Measurements from ENCODE around the gene CAPSL. TPM values are rescaled to one million over a fixed set of nuclear protein-coding genes. Genes with fewer than 3 reads are reported as not detected.

Gene CAPSL
- total RNA-seq, 3 donors from 2014 or later (not counting 1 experiment from before 2014, with no cell fraction given), result not detected

- H3K36me3 ChIP-seq (ENCODE audit: control insufficient read depth, insufficient read depth, low read length), result peaks cover 31% of the 10 kb centered on the region
- 68% methylated on average over 2 of the region's 2 CpGs for WGBS (ENCODE audit: insufficient coverage)
- TF ChIP-seq CTCF (IDR thresholded peaks at IDR 0.05), result no peak
- H3K4me1 ChIP-seq (ENCODE audit: control insufficient read depth, insufficient read depth, low read length), result no peaks in the 10 kb centered on the region
- Mint-ChIP-seq H3K27ac (no peak overlapping the region), H3K9me3 (no peaks in the 10 kb centered on the region), H3K27me3 (ENCODE audit: low read depth in 2 of 2) (no peaks in the 10 kb centered on the region), H3K4me1 (peaks cover 0 to 5% of the 10 kb centered on the region in 2 donors), H3K4me3 (no peak overlapping the region), H3K36me3 (no peaks in the 10 kb centered on the region)
- no peaks in the 10 kb centered on the region for H3K27me3 ChIP-seq (ENCODE audit: control insufficient read depth, insufficient read depth, low read length)
- H3K9me3 ChIP-seq (ENCODE audit: control insufficient read depth, insufficient read depth, low read length), result no peaks in the 10 kb centered on the region
- no peak for ATAC-seq
- DNase-seq, result no peak
- intact Hi-C loops (cut with micrococcal nuclease), result no loop called here
- H3K4me3 ChIP-seq (ENCODE audit: low read length), result no peak overlapping the region
- H3K27ac ChIP-seq (ENCODE audit: low read length), result no peak overlapping the region
Measured at GRCh38 chr5:35877655-35878054, 60.8 kb downstream of the CAPSL start.

GRCh38 chr5:35876922-35877321, 61.5 kb downstream of the CAPSL start:
- H3K27ac ChIP-seq (ENCODE audit: low read length), result no peak overlapping the region
- H3K36me3 ChIP-seq (ENCODE audit: control insufficient read depth, insufficient read depth, low read length), result peaks cover 31% of the 10 kb centered on the region
- Mint-ChIP-seq H3K27ac (no peak overlapping the region), H3K27me3 (ENCODE audit: low read depth in 2 of 2) (no peaks in the 10 kb centered on the region), H3K9me3 (no peaks in the 10 kb centered on the region), H3K36me3 (no peaks in the 10 kb centered on the region), H3K4me3 (no peak overlapping the region), H3K4me1 (peaks cover 0 to 5% of the 10 kb centered on the region in 2 donors)
- TF ChIP-seq CTCF (IDR thresholded peaks at IDR 0.05), result no peak
- H3K4me1 ChIP-seq (ENCODE audit: control insufficient read depth, insufficient read depth, low read length), result no peaks in the 10 kb centered on the region
- no peaks in the 10 kb centered on the region for H3K9me3 ChIP-seq (ENCODE audit: control insufficient read depth, insufficient read depth, low read length)
- no peak for ATAC-seq
- intact Hi-C loops (cut with micrococcal nuclease), result no loop called here
- no peak overlapping the region for H3K4me3 ChIP-seq (ENCODE audit: low read length)
- WGBS (ENCODE audit: insufficient coverage), result 30% methylated on average over 1 of the region's 3 CpGs
- DNase-seq, result no peak
- no peaks in the 10 kb centered on the region for H3K27me3 ChIP-seq (ENCODE audit: control insufficient read depth, insufficient read depth, low read length)

- Histone ChIP-seq H3K27ac (ENCODE audit: low read length) (no peak overlapping the region), H3K4me3 (ENCODE audit: low read length) (no peak overlapping the region), H3K27me3 (ENCODE audit: control insufficient read depth, insufficient read depth, low read length) (no peaks in the 10 kb centered on the region), H3K36me3 (ENCODE audit: control insufficient read depth, insufficient read depth, low read length) (peaks cover 33% of the 10 kb centered on the region), H3K4me1 (ENCODE audit: control insufficient read depth, insufficient read depth, low read length) (no peaks in the 10 kb centered on the region), H3K9me3 (ENCODE audit: control insufficient read depth, insufficient read depth, low read length) (no peaks in the 10 kb centered on the region)
- Mint-ChIP-seq H3K36me3 (no peaks in the 10 kb centered on the region), H3K27me3 (ENCODE audit: low read depth in 2 of 2) (no peaks in the 10 kb centered on the region), H3K4me1 (peaks cover 0 to 5% of the 10 kb centered on the region in 2 donors), H3K27ac (no peak overlapping the region), H3K9me3 (no peaks in the 10 kb centered on the region), H3K4me3 (no peak overlapping the region)
- 37% methylated on average over 2 of the region's 2 CpGs for WGBS (ENCODE audit: insufficient coverage)
- ATAC-seq, result no peak
- no peak for DNase-seq
- intact Hi-C loops (cut with micrococcal nuclease), result no loop called here
- TF ChIP-seq CTCF (IDR thresholded peaks at IDR 0.05), result no peak
Measured at GRCh38 chr5:35876454-35876853, 62.0 kb downstream of the CAPSL start.

GRCh38 chr5:35870605-35871004, 67.8 kb downstream of the CAPSL start:
- H3K4me3 Mint-ChIP-seq, result no peak overlapping the region

More at GRCh38 chr5:35870605-35871004, 67.8 kb downstream of the CAPSL start:
- no peak for DNase-seq
- H3K27me3 ChIP-seq (ENCODE audit: control insufficient read depth, insufficient read depth, low read length), result no peaks in the 10 kb centered on the region
- H3K4me1 ChIP-seq (ENCODE audit: control insufficient read depth, insufficient read depth, low read length), result peaks cover 5% of the 10 kb centered on the region
- intact Hi-C loops (cut with micrococcal nuclease), result no loop called here
- peaks cover 61% of the 10 kb centered on the region for H3K36me3 ChIP-seq (ENCODE audit: control insufficient read depth, insufficient read depth, low read length)
- WGBS (ENCODE audit: insufficient coverage), result 82% methylated on average over 3 of the region's 4 CpGs
- no peaks in the 10 kb centered on the region for H3K27me3 Mint-ChIP-seq (ENCODE audit: low read depth in 2 of 2)
- no peaks in the 10 kb centered on the region for H3K36me3 Mint-ChIP-seq
- H3K9me3 Mint-ChIP-seq, result no peaks in the 10 kb centered on the region
- H3K4me1 Mint-ChIP-seq, result no peaks in the 10 kb centered on the region
- H3K27ac ChIP-seq (ENCODE audit: low read length), result no peak overlapping the region
- no peak for TF ChIP-seq CTCF (IDR thresholded peaks at IDR 0.05)
- no peaks in the 10 kb centered on the region for H3K9me3 ChIP-seq (ENCODE audit: control insufficient read depth, insufficient read depth, low read length)
- H3K4me3 ChIP-seq (ENCODE audit: low read length), result no peak overlapping the region
- no peak overlapping the region for H3K27ac Mint-ChIP-seq
- no peak for ATAC-seq

Measured in natural killer cell (primary cell).